GM21360 (cell line): Measurements from ENCODE around the gene SRMS.
"Not testable (repeated sequence)": the region's sequence is repeated elsewhere in the genome, so short reads cannot be mapped to it uniquely, and the experiment has no call there.

Experiments used
- ATAC-seq: cut with Tn5 transposase; IDR thresholded peaks from one replicate; pipeline ENCODE4 v1.9.1; 2021; ENCODE audit warnings: mild to moderate bottlenecking, moderate library complexity; ENCODE audit not compliant: unreplicated experiment

The SRMS gene

GRCh38 chr20:63525971-63526370, 21.6 kb downstream of the SRMS start:
- ATAC-seq: no peak

GRCh38 chr20:63525185-63525584, 22.4 kb downstream of the SRMS start:
- no peak for ATAC-seq

- no peak for ATAC-seq
These were observed 24.5 kb downstream of the SRMS start for GRCh38 chr20:63522981-63523611.

GRCh38 chr20:63522091-63522868, 25.3 kb downstream of the SRMS start:
- ATAC-seq: no peak

- ATAC-seq: no peak
These were observed 25.9 kb downstream of the SRMS start for GRCh38 chr20:63521602-63522001.

GRCh38 chr20:63520934-63521601, 26.5 kb downstream of the SRMS start:
- ATAC-seq: peak; percentile 33

- peak; percentile 54 for ATAC-seq
These were observed 27.0 kb downstream of the SRMS start, which contains the start of gene PPDPF for GRCh38 chr20:63520504-63520933. Gene PPDPF, plus strand, starts transcription at chr20:63520765. Its CDS starts 544 bp downstream, at chr20:63521309.

GRCh38 chr20:63519668-63520503, 27.7 kb downstream of the SRMS start:
- peak; percentile 39 for ATAC-seq

GRCh38 chr20:63518946-63519667, 28.4 kb downstream of the SRMS start:
- ATAC-seq: no peak

GRCh38 chr20:63518351-63518861, 29.1 kb downstream of the SRMS start:
- ATAC-seq: no peak

GRCh38 chr20:63517376-63518309, 29.9 kb downstream of the SRMS start:
- no peak for ATAC-seq

GRCh38 chr20:63514520-63514919, 33.0 kb downstream of the SRMS start:
- ATAC-seq: not testable (repeated sequence)

GRCh38 chr20:63513207-63513606, 34.3 kb downstream of the SRMS start:
- no peak for ATAC-seq

- ATAC-seq: no peak
These were observed 38.4 kb downstream of the SRMS start for GRCh38 chr20:63509088-63509564.

- ATAC-seq: no peak
These were observed 39.3 kb downstream of the SRMS start for GRCh38 chr20:63508072-63508768.

- ATAC-seq: no peak
These were observed 40.3 kb downstream of the SRMS start for GRCh38 chr20:63507083-63507743.

- no peak for ATAC-seq
These were observed 41.8 kb downstream of the SRMS start for GRCh38 chr20:63505723-63506122.

GRCh38 chr20:63505281-63505680, 42.3 kb downstream of the SRMS start:
- ATAC-seq: no peak
